ENCODE measurements around the gene DTX1.

DNA sequence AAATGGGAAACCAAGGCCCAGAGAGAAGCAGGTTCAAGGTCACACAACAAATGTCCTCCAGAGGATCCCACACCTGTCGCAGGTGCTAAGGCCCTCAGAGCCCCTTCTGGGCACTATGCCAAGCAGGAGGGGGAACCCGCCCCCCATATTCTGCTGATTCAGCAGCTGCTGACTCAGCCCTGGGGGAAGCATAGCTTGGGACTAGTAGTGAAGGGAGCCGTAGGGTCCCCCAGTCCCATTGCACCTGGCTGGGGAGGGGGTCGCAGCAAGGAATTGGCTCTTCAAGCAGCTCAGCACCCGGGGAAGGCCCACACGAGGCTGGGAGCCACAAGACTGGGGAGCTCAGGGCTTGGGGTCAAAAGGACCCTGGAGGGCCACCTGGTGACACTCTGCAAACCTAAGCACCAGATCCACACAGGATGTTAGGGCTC, 78.0 kb downstream of the DTX1 start:
- TF ChIP-seq, protein P1, sequence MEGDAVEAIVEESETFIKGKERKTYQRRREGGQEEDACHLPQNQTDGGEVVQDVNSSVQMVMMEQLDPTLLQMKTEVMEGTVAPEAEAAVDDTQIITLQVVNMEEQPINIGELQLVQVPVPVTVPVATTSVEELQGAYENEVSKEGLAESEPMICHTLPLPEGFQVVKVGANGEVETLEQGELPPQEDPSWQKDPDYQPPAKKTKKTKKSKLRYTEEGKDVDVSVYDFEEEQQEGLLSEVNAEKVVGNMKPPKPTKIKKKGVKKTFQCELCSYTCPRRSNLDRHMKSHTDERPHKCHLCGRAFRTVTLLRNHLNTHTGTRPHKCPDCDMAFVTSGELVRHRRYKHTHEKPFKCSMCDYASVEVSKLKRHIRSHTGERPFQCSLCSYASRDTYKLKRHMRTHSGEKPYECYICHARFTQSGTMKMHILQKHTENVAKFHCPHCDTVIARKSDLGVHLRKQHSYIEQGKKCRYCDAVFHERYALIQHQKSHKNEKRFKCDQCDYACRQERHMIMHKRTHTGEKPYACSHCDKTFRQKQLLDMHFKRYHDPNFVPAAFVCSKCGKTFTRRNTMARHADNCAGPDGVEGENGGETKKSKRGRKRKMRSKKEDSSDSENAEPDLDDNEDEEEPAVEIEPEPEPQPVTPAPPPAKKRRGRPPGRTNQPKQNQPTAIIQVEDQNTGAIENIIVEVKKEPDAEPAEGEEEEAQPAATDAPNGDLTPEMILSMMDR (conservative IDR thresholded peaks at IDR 0.05; ENCODE audit: low read depth, low read length), result no peak
- TF ChIP-seq EZH2 (IDR thresholded peaks at IDR 0.05; ENCODE audit: borderline replicate concordance, low read depth, low read length, poor library complexity, severe bottlenecking), result no peak
